Panc1 (cell line): ENCODE results near the gene ITGB8. TPM values are rescaled to one million over a fixed set of nuclear protein-coding genes. Genes with fewer than 3 reads are reported as not detected.

Experiments
- ATAC-seq: fragments of 200-7000 bp; cut with Tn5 transposase; 2 replicates; pipeline ENCODE4 v1.9.1; 2020; ENCODE audit warnings: mild to moderate bottlenecking, moderate library complexity
- BruUV-seq: library from RNA; stranded (reverse); fragments of 400-500 nt; replicated peaks from 2 replicates; lab custom pipeline; 2021; lab: Mats Ljungman, UMichigan
- CTCF ChIA-PET: fragments of 300-600 bp; sonication (Branson Sonifier 250); formaldehyde crosslinking; loops from one replicate; lab custom pipeline; 2022; ENCODE audit warnings: antibody characterized with exemption; lab: Charles Lee
- POLR2A ChIA-PET: fragments of 300-600 bp; sonication (Branson Sonifier 250); formaldehyde crosslinking; loops from one replicate; lab custom pipeline; 2022; ENCODE audit warnings: antibody characterized with exemption; lab: Charles Lee
- DNase-seq: peaks from one replicate; pipeline ENCODE4 v3.0.0-alpha.2; 2010; ENCODE audit warnings: low read depth, low spot score
- H3K27ac ChIP-seq: 2 replicates; pipeline ENCODE4 v1.5.1; 2011; ENCODE audit warnings: mild to moderate bottlenecking, low read length, inconsistent platforms
- H3K27me3 ChIP-seq: fragments of 200-500 bp; sonication (Bioruptor generic); 2 replicates; pipeline ENCODE4 v1.6.0; 2014; ENCODE audit warnings: low read length, inconsistent platforms; ENCODE audit not compliant: control insufficient read depth, insufficient read depth
- H3K36me3 ChIP-seq: fragments of 200-500 bp; sonication (Bioruptor generic); 2 replicates; pipeline ENCODE4 v1.5.1; 2014; ENCODE audit warnings: inconsistent platforms, mild to moderate bottlenecking, low read length, moderate library complexity; ENCODE audit not compliant: control insufficient read depth, insufficient read depth
- H3K4me1 ChIP-seq: 2 replicates; pipeline ENCODE4 v1.5.1; 2011; ENCODE audit warnings: inconsistent platforms, mild to moderate bottlenecking, low read length, moderate library complexity; ENCODE audit not compliant: control insufficient read depth, insufficient read depth
- H3K4me3 ChIP-seq, 2 experiments: 2 replicates each; pipeline ENCODE4 v1.5.1; 2011 to 2012; ENCODE audit warnings: low read depth in 2 of 2, low read length in 2 of 2, mild to moderate bottlenecking in 2 of 2, inconsistent platforms in 1 of 2, moderate library complexity in 1 of 2
- H3K9me3 ChIP-seq: fragments of 200-500 bp; sonication (Bioruptor generic); 2 replicates; pipeline ENCODE4 v1.5.1; 2014; ENCODE audit warnings: low read depth, mild to moderate bottlenecking, inconsistent platforms, low read length, moderate library complexity; ENCODE audit not compliant: control insufficient read depth, insufficient read depth
- CTCF ChIP-seq: fragments of 450-650 bp; IDR thresholded peaks from 2 replicates; pipeline ENCODE4 v1.5.1; 2017; ENCODE audit warnings: mild to moderate bottlenecking
- POLR2AphosphoS5 ChIP-seq: IDR thresholded peaks from 2 replicates; pipeline ENCODE4 v1.6.1; 2012; ENCODE audit warnings: mild to moderate bottlenecking, low read depth, low read length, moderate library complexity
- REST ChIP-seq, 2 experiments: IDR thresholded peaks; 2 replicates each; pipeline ENCODE4 v1.6.1; 2011 to 2012; ENCODE audit warnings: low read depth in 2 of 2, control low read depth in 1 of 2, low read length in 1 of 2, mild to moderate bottlenecking in 1 of 2, moderate library complexity in 1 of 2; ENCODE audit not compliant: insufficient read depth in 1 of 2
- SIN3A ChIP-seq: IDR thresholded peaks from 2 replicates; pipeline ENCODE4 v1.6.1; 2012; ENCODE audit warnings: low read depth, mild to moderate bottlenecking, low read length, moderate library complexity, borderline replicate concordance; ENCODE audit not compliant: insufficient read depth
- TCF7L2 ChIP-seq: IDR thresholded peaks from 2 replicates; pipeline ENCODE4 v1.6.1; 2011; ENCODE audit warnings: mild to moderate bottlenecking, low read depth, low read length, inconsistent platforms
- in situ Hi-C: cut with HindIII; loops from 2 replicates; pipeline ENCODE4 v1.10.0; 2016; ENCODE audit warnings: low sequenced_read_pairs, low pct_unique_long_range_greater_than_20kb
- intact Hi-C: fragments of 100-400 bp; cut with micrococcal nuclease; formaldehyde crosslinking; loops from one replicate; pipeline ENCODE4 v1.10.0; 2022; ENCODE audit not compliant: unreplicated experiment
- total RNA-seq: library from RNA; stranded (reverse); gene quantifications from one replicate; pipeline ENCODE4 v1.2.1, GENCODE V29; 2021; ENCODE audit not compliant: unreplicated experiment

ITGB8 gene
- total RNA-seq, 1 experiment from 2014 or later: 4.9 TPM

DNA sequence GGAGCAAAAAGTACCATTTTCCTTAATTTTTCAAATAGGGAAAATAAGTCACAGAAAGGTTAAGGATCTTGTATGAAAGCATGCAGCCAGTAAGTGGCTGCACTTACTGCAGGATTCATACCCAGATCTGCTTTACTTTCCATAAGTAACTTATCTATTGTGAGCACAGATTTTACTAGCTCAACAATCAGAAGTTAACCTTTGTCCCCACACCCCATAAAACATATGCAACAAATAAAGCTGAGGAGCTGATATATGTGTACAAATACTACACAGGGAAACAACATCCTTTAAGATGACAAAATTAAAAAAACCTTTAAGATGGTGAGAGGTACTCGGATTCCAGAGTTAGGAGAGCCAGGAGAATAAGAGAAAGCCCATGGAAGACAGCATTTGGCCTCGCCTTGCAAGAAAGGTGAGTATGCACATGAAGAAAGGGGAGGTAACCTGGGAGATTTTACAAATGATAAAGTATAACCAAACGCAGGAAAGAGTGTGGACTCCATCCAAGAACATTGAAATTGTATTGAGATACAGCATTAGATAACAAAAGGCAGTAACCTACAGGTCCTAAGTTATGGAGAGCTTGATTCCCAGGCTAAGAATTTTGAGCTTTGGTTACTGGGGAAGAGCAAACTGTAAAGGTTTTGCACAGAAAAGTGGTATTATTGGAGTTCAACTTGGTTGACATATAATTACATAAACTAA, 87.1 kb downstream of the ITGB8 start:
- ChIA-PET POLR2A (no interaction called here), CTCF (no interaction called here)
- in situ Hi-C loops: no loop called here
- Histone ChIP-seq H3K4me1 (no peaks in the 10 kb centered on the region; the same call in 1 of the 2 replicates), H3K27me3 (no peaks in the 10 kb centered on the region), H3K36me3 (no peaks in the 10 kb centered on the region), H3K9me3 (peaks cover 5% of the 10 kb centered on the region; the same call in 1 of the 2 replicates), H3K27ac (no peak overlapping the region), H3K4me3 (no peak overlapping the region)
- no TSS peak for BruUV-seq
- ATAC-seq: no peak
- TF ChIP-seq REST (IDR thresholded peaks at IDR 0.05; ENCODE audit: insufficient read depth in 1 of 2, low read depth in 2 of 2, low read length in 1 of 2) (no peak), POLR2AphosphoS5 (no peak), TCF7L2 (no peak), SIN3A (no peak), CTCF (no peak)
- DNase-seq: no peak
- intact Hi-C loops: no loop called here

- TF ChIP-seq REST (IDR thresholded peaks at IDR 0.05; ENCODE audit: insufficient read depth in 1 of 2, low read depth in 2 of 2, low read length in 1 of 2) (no peak), TCF7L2 (no peak), CTCF (no peak), SIN3A (no peak), POLR2AphosphoS5 (no peak)
- Histone ChIP-seq H3K4me3 (no peak overlapping the region), H3K4me1 (no peaks in the 10 kb centered on the region), H3K27me3 (no peaks in the 10 kb centered on the region), H3K27ac (no peak overlapping the region), H3K9me3 (no peaks in the 10 kb centered on the region), H3K36me3 (no peaks in the 10 kb centered on the region)
- no TSS peak for BruUV-seq
- DNase-seq: no peak
- intact Hi-C loops (no loop called here), in situ Hi-C loops (no loop called here)
- ATAC-seq: no peak
- ChIA-PET POLR2A (no interaction called here), CTCF (no interaction called here)
Observed at GRCh38 chr7:20424500-20424899, 93.8 kb downstream of the ITGB8 start.
